Fibroblast of lung (primary cell): Measurements from ENCODE around the gene LPCAT3. TPM values are rescaled to one million over a fixed set of nuclear protein-coding genes. Genes with fewer than 3 reads are reported as not detected.

Experiments used
- DNase-seq, 2 donors: peaks; one replicate each; pipeline versions ENCODE4 v3.0.0 to v3.0.0-alpha.2; 2010; ENCODE audit warnings: low read depth in 2 of 2
- H2AFZ ChIP-seq: 2 replicates; pipeline ENCODE4 v1.5.1; 2012; ENCODE audit warnings: low read length, control low read depth, inconsistent platforms
- H3K27ac ChIP-seq: 2 replicates; pipeline ENCODE4 v1.5.1; 2011; ENCODE audit warnings: low read length, control low read depth; ENCODE audit not compliant: insufficient read depth
- H3K27me3 ChIP-seq: 2 replicates; pipeline ENCODE4 v1.5.1; 2011; ENCODE audit warnings: mild to moderate bottlenecking, low read length; ENCODE audit not compliant: control insufficient read depth, insufficient read depth
- H3K36me3 ChIP-seq: 2 replicates; pipeline ENCODE4 v1.5.1; 2011; ENCODE audit warnings: low read length; ENCODE audit not compliant: control insufficient read depth, insufficient read depth
- H3K4me1 ChIP-seq: 2 replicates; pipeline ENCODE4 v1.5.1; 2011; ENCODE audit warnings: low read length; ENCODE audit not compliant: control insufficient read depth, insufficient read depth; ENCODE audit errors: extremely low read depth
- H3K4me2 ChIP-seq: 2 replicates; pipeline ENCODE4 v1.5.1; 2011; ENCODE audit warnings: low read length, control low read depth; ENCODE audit not compliant: insufficient read depth; ENCODE audit errors: extremely low read depth
- H3K4me3 ChIP-seq, 4 experiments: fragments of 200-600 bp in 1 of 4; sonication (generic) in 1 of 4; replicated peaks in 1 of 4; 2 replicates each; pipeline ENCODE4 v1.5.1; 2011 to 2016; ENCODE audit warnings: low read length in 4 of 4, low read depth in 3 of 4, mild to moderate bottlenecking in 3 of 4, control low read depth in 2 of 4, inconsistent platforms in 1 of 4, mixed read lengths in 1 of 4; ENCODE audit not compliant: insufficient read depth in 1 of 4; ENCODE audit errors: control extremely low read depth in 1 of 4
- H3K79me2 ChIP-seq: 2 replicates; pipeline ENCODE4 v1.5.1; 2012; ENCODE audit warnings: mild to moderate bottlenecking, low read length, inconsistent platforms; ENCODE audit not compliant: control insufficient read depth, insufficient read depth
- H3K9ac ChIP-seq: 2 replicates; pipeline ENCODE4 v1.5.1; 2011; ENCODE audit warnings: mild to moderate bottlenecking, low read length, control low read depth; ENCODE audit not compliant: insufficient read depth
- H3K9me3 ChIP-seq: 2 replicates; pipeline ENCODE4 v1.5.1; 2012; ENCODE audit warnings: low read depth, low read length; ENCODE audit not compliant: control insufficient read depth, insufficient read depth
- H4K20me1 ChIP-seq: 2 replicates; pipeline ENCODE4 v1.5.1; 2011; ENCODE audit warnings: low read length; ENCODE audit not compliant: control insufficient read depth, insufficient read depth; ENCODE audit errors: extremely low read depth
- CTCF ChIP-seq, 2 donors: IDR thresholded peaks in 1 of 2; conservative IDR thresholded peaks in 1 of 2; 1 replicate in 1 of 2; 2 replicates in 1 of 2; pipeline ENCODE4 v1.5.1; 2011 to 2012; ENCODE audit warnings: low read length in 2 of 2, control low read depth in 1 of 2, inconsistent platforms in 1 of 2, low read depth in 1 of 2, mild to moderate bottlenecking in 1 of 2
- EZH2 ChIP-seq: IDR thresholded peaks from 2 replicates; pipeline ENCODE4 v1.5.1; 2012; ENCODE audit warnings: low read length, control low read depth, mild to moderate bottlenecking; ENCODE audit errors: missing control alignments
- polyA plus RNA-seq, 2 donors: library from polyadenylated mRNA; depleted of rRNA in 1 of 2; stranded (reverse) in 1 of 2; unstranded in 1 of 2; fragments of >200 nt; gene quantifications; 2 replicates each; pipeline ENCODE4 v1.2.1, GENCODE V29; 2011 to 2012; ENCODE audit warnings: missing spikeins in 1 of 2
- total RNA-seq: library from RNA; depleted of rRNA; stranded (reverse); fragments of >200 nt; gene quantifications from 2 replicates; pipeline ENCODE4 v1.2.1, GENCODE V29; 2014

Gene LPCAT3
- total and polyA plus RNA-seq, 2 donors (not counting 1 experiment from before 2014, with no cell fraction given) = 11.4 to 54.0 TPM

GRCh38 chr12:6979453-6979852 is 38.8 kb downstream of the LPCAT3 start:
- Histone ChIP-seq H3K36me3 (peaks cover 19% of the 10 kb centered on the region), H3K79me2 (no peaks in the 10 kb centered on the region), H3K4me1 (no peaks in the 10 kb centered on the region), H4K20me1 (no peaks in the 10 kb centered on the region), H3K9me3 (no peaks in the 10 kb centered on the region), H3K4me2 (no peak overlapping the region), H3K4me3 (no peak overlapping the region), H3K9ac (no peak overlapping the region), H3K27ac (no peak overlapping the region), H2AFZ (no peak overlapping the region), H3K27me3 (no peaks in the 10 kb centered on the region)
- no peak for DNase-seq
- TF ChIP-seq EZH2 (no peak), CTCF (conservative IDR thresholded peaks at IDR 0.05 in 1 of 2, IDR thresholded peaks at IDR 0.05 in 1 of 2; ENCODE audit: low read depth in 1 of 2, low read length in 2 of 2) (no peak)

- Histone ChIP-seq H3K4me3 (no peak overlapping the region), H3K79me2 (no peaks in the 10 kb centered on the region), H3K4me2 (no peak overlapping the region), H4K20me1 (no peaks in the 10 kb centered on the region), H3K9ac (no peak overlapping the region), H3K4me1 (no peaks in the 10 kb centered on the region), H3K27me3 (no peaks in the 10 kb centered on the region), H2AFZ (no peak overlapping the region), H3K27ac (no peak overlapping the region), H3K9me3 (no peaks in the 10 kb centered on the region), H3K36me3 (peaks cover 23% of the 10 kb centered on the region)
- TF ChIP-seq EZH2 = no peak
- TF ChIP-seq CTCF (conservative IDR thresholded peaks at IDR 0.05 in 1 of 2, IDR thresholded peaks at IDR 0.05 in 1 of 2; ENCODE audit: low read depth in 1 of 2, low read length in 2 of 2) = no peak
- DNase-seq = no peak
These were observed 39.3 kb downstream of the LPCAT3 start for GRCh38 chr12:6979021-6979420.

- no peak overlapping the region for H3K4me3 ChIP-seq
- no peak overlapping the region for H3K4me2 ChIP-seq
- H3K9ac ChIP-seq = no peak overlapping the region
- H3K9me3 ChIP-seq = no peaks in the 10 kb centered on the region
- H3K79me2 ChIP-seq = no peaks in the 10 kb centered on the region
- peaks cover 23% of the 10 kb centered on the region for H3K36me3 ChIP-seq
- H3K27me3 ChIP-seq = no peaks in the 10 kb centered on the region
- no peaks in the 10 kb centered on the region for H4K20me1 ChIP-seq
- no peaks in the 10 kb centered on the region for H3K4me1 ChIP-seq
- DNase-seq = no peak
- no peak overlapping the region for H2AFZ ChIP-seq
- TF ChIP-seq EZH2 (no peak), CTCF (conservative IDR thresholded peaks at IDR 0.05 in 1 of 2, IDR thresholded peaks at IDR 0.05 in 1 of 2; ENCODE audit: low read depth in 1 of 2, low read length in 2 of 2) (no peak)
- H3K27ac ChIP-seq = no peak overlapping the region
These were observed 39.7 kb downstream of the LPCAT3 start for GRCh38 chr12:6978611-6979011.
